C4-2B (cell line): ENCODE data around the gene NPEPL1.

Source experiments
- CTCF ChIP-seq: fragments of 450-650 bp; conservative IDR thresholded peaks from 2 replicates; pipeline ENCODE4 v1.5.1; 2017; ENCODE audit warnings: mild to moderate bottlenecking
- ZFX ChIP-seq: fragments of 450-650 bp; IDR thresholded peaks from 2 replicates; pipeline ENCODE4 v1.6.1; 2017

DNA sequence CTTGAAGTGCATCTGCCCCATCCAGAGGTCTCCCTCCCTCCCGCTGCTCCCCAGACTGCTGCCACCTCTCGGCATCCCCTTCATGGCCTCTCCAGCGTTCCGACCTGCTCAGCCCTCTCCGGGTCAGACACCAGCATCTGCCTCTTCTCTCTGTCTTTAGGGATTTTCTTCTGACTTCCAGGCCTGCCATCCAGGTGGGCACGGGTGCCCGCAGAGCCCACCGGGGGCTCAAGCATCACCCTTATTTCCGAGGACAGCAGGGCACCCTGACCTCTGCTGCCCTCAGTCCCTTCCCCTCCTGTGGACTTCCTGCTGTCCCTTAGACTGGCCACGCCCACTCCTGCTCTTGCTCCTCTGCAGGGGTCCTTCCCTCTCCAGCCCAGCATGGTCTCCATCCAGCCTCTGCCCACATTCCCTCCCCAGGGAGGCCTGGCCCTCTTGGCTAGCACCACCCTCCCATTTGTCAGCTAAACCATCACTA lies 3.3 kb downstream of the NPEPL1 start:
- TF ChIP-seq CTCF (no peak), ZFX (no peak)
